Colonic mucosa (tissue), 4 donors: ENCODE data around the gene SPOUT1. TPM values are rescaled to one million over a fixed set of nuclear protein-coding genes. Genes with fewer than 3 reads are reported as not detected.

Experiments used
- DNase-seq: peaks from one replicate; pipeline ENCODE4 v3.0.0-alpha.2; 2020
- H3K27ac ChIP-seq: fragments of 200-600 bp; one replicate; pipeline ENCODE4 v1.8.0; 2021
- H3K27me3 ChIP-seq: fragments of 200-600 bp; one replicate; pipeline ENCODE4 v1.8.0; 2021
- H3K36me3 ChIP-seq: fragments of 200-600 bp; one replicate; pipeline ENCODE4 v1.8.0; 2021
- H3K4me1 ChIP-seq: fragments of 200-600 bp; one replicate; pipeline ENCODE4 v1.8.0; 2021; ENCODE audit warnings: mild to moderate bottlenecking
- H3K4me3 ChIP-seq: fragments of 200-600 bp; one replicate; pipeline ENCODE4 v1.8.0; 2021
- H3K9ac ChIP-seq, 2 donors: one replicate each; pipeline ENCODE4 v1.7.0; 2013; ENCODE audit warnings: control low read depth in 2 of 2, low read depth in 2 of 2, low read length in 2 of 2
- H3K9me3 ChIP-seq: fragments of 200-600 bp; one replicate; pipeline ENCODE4 v1.8.0; 2021
- CTCF ChIP-seq: fragments of 200-600 bp; IDR thresholded peaks from one replicate; pipeline ENCODE4 v1.8.0; 2022; ENCODE audit warnings: antibody characterized with exemption, mild to moderate bottlenecking
- intact Hi-C: fragments of 100-400 bp; cut with DNase I; formaldehyde crosslinking; loops from one replicate; pipeline ENCODE4 v1.14.1; 2022
- total RNA-seq, 2 donors: library from RNA; stranded (reverse); fragmentation: NEBNext Ultra II Directional in 1 of 2; extraction: Animal tissue kit (Norgen Biotek cat#: 25700) in 1 of 2; gene quantifications; one replicate each; pipeline ENCODE4 v1.2.1, GENCODE V29; 2021
- donor health status: healthy.
- donor health status: DM: no; HTN: no; CAD: no.
- donor health status: DM: no; HTN: no; CAD: no.

SPOUT1 gene
- total RNA-seq, 2 donors from 2014 or later: 25.1 to 66.6 TPM

- Histone ChIP-seq H3K9me3 (no peaks in the 10 kb centered on the region), H3K9ac (peak overlapping the region; percentile 49 to 75), H3K36me3 (no peaks in the 10 kb centered on the region), H3K4me3 (peak overlapping the region; percentile 67), H3K27ac (peak overlapping the region; percentile 87), H3K27me3 (no peaks in the 10 kb centered on the region), H3K4me1 (no peaks in the 10 kb centered on the region)
- intact Hi-C loops: no loop called here
- no peak for TF ChIP-seq CTCF
- DNase-seq: peak; percentile 36
These were observed 10.5 kb downstream of the SPOUT1 start for GRCh38 chr9:128818839-128819715.

DNA sequence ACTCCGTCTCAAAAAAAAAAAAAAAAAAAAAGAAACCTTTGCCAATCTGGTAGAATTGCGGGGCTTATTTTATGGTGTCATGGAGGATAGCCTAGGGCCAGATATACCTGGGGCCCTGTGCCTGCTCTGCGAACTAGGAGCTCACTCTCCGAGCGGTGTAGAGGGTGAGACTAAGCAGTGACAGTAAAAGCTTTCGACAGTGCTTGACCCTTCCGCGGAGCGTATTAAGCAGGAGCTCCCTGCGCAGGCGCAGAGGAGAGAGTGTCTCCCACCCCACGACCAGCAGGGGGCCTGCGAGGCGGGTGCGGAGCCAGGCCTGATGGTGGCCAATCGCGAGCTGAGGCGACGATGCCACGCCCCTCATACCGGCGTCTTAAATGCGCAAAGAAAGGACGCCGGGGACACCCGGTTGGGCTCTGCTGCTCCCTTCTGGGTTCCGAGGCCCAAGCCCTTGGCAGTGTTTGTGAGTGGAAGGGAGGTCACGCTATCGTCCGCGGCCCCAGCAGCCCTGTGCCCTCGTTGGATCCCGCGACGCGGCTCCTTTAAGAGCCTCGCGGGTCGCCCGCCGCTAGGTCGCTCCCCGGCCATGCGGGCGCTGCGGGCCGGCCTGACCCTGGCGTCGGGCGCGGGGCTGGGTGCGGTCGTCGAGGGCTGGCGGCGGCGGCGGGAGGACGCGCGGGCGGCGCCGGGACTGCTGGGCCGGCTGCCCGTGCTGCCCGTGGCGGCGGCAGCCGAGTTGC, 11.3 kb downstream of the SPOUT1 start, which contains the start of gene ENDOG:
Gene ENDOG, plus strand, starts transcription at position 402 of the 740 bp plus-strand sequence. Its CDS starts 185 bp downstream, at position 587.
- peak within 1 kb of the TSS; percentile 68 to 75 for H3K9ac ChIP-seq
- intact Hi-C loops: no loop called here
- H3K36me3 ChIP-seq: no peaks in the 10 kb centered on the region

DNA sequence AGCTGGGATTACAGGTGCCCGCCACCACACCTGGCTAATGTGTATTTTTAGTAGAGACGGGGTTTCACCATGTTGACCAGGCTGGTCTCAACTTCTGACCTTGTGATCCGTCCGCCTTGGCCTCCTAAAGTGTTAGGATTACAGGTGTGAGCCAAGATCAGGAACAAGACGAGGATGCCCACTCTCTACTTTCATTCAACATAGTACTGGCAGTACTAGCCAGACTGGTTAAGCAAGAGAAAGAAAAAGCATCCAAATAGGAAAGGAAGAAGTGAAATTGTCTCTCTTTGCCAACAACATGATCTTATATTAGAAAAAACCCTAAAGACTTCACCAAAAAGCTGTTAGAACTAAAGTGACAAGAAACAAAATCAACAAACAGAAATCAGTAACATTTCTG, 18.7 kb downstream of the SPOUT1 start:
- no peak overlapping the region for H3K27ac ChIP-seq
- H3K36me3 ChIP-seq: no peaks in the 10 kb centered on the region
- no peak for DNase-seq
- H3K4me1 ChIP-seq: no peaks in the 10 kb centered on the region
- H3K9me3 ChIP-seq: no peaks in the 10 kb centered on the region
- H3K9ac ChIP-seq: no peak overlapping the region
- no peaks in the 10 kb centered on the region for H3K27me3 ChIP-seq
- TF ChIP-seq CTCF: no peak
- H3K4me3 ChIP-seq: no peak overlapping the region
- intact Hi-C loops: no loop called here

More for the DNA sequence above, 11.3 kb downstream of the SPOUT1 start, which contains the start of gene ENDOG:
- Histone ChIP-seq H3K4me1 (no peaks in the 10 kb centered on the region), H3K27ac (peak within 1 kb of the TSS; percentile 87), H3K27me3 (no peaks in the 10 kb centered on the region), H3K4me3 (peak within 1 kb of the TSS; percentile 67), H3K9me3 (no peaks in the 10 kb centered on the region)
- TF ChIP-seq CTCF: peak; percentile 95
- peak; percentile 99 for DNase-seq

- intact Hi-C loops: no loop called here
- DNase-seq: no peak
- no peak for TF ChIP-seq CTCF
- H3K27ac ChIP-seq: no peak overlapping the region
- no peaks in the 10 kb centered on the region for H3K9me3 ChIP-seq
- H3K4me3 ChIP-seq: no peak overlapping the region
- H3K4me1 ChIP-seq: no peaks in the 10 kb centered on the region
- H3K9ac ChIP-seq: no peak overlapping the region
- H3K36me3 ChIP-seq: no peaks in the 10 kb centered on the region
- no peaks in the 10 kb centered on the region for H3K27me3 ChIP-seq
These were observed 19.8 kb downstream of the SPOUT1 start for GRCh38 chr9:128809831-128810230.

DNA sequence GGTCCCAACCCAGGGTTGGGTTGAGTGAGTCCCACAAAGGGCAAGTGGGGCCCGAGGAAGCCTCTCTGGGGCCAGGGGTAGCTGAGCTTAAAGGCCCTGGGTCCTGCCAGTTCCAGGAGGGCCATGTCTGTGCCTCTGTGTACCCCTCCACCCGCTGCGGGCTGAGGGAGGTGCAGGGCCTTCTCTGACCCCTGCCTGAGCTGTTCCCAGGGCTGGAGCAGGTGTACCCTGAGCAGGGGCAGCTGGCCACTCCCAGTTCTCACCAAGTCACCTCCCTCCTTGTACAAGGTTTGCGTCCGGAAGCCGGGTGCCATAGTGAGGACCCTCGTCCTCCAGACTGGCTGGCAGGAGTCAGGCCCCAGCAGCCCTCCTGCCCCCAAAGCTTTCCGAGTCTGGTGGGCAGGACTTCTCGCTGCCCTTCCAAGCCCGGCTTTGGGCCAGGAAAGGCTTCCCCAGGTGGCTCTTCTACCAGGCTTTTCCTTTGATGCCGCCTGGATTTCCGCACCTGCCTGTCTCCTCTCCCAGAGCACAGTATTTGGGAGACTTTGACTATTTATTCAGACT, 20.5 kb downstream of the SPOUT1 start:
- Histone ChIP-seq H3K4me1 (no peaks in the 10 kb centered on the region), H3K9me3 (no peaks in the 10 kb centered on the region), H3K9ac (no peak overlapping the region), H3K27me3 (no peaks in the 10 kb centered on the region), H3K27ac (no peak overlapping the region), H3K36me3 (no peaks in the 10 kb centered on the region), H3K4me3 (no peak overlapping the region)
- no peak for DNase-seq
- no peak for TF ChIP-seq CTCF
- intact Hi-C loops: no loop called here
